Karpas-422 (cell line): ENCODE results near the gene SF3A1. TPM values are rescaled to one million over a fixed set of nuclear protein-coding genes. Genes with fewer than 3 reads are reported as not detected.

Experiments
- DNase-seq: peaks from one replicate; pipeline ENCODE4 v3.0.0-alpha.2; 2015
- H2AFZ ChIP-seq: fragments of 200-600 bp; sonication (generic); 2 replicates; pipeline ENCODE4 v1.6.1; 2014; ENCODE audit warnings: antibody characterized with exemption, low read length, mixed read lengths
- H3K27ac ChIP-seq: fragments of 200-600 bp; sonication (generic); 2 replicates; pipeline ENCODE4 v1.5.1; 2014; ENCODE audit warnings: mild to moderate bottlenecking, low read length, moderate library complexity
- H3K27me3 ChIP-seq: fragments of 200-600 bp; sonication (generic); 2 replicates; pipeline ENCODE4 v1.6.1; 2014; ENCODE audit warnings: low read length, mixed read lengths
- H3K36me3 ChIP-seq: fragments of 200-600 bp; sonication (generic); 2 replicates; pipeline ENCODE4 v1.6.1; 2014; ENCODE audit warnings: low read length, mixed read lengths; ENCODE audit not compliant: insufficient read depth
- H3K4me1 ChIP-seq: fragments of 200-600 bp; sonication (generic); 2 replicates; pipeline ENCODE4 v1.6.1; 2014; ENCODE audit warnings: mild to moderate bottlenecking, low read length, mixed read lengths
- H3K4me2 ChIP-seq: fragments of 200-600 bp; sonication (generic); 2 replicates; pipeline ENCODE4 v1.6.1; 2014; ENCODE audit warnings: low read length, low read depth, mild to moderate bottlenecking; ENCODE audit not compliant: poor library complexity, severe bottlenecking
- H3K4me3 ChIP-seq: fragments of 200-600 bp; sonication (generic); 2 replicates; pipeline ENCODE4 v1.5.1; 2014; ENCODE audit warnings: mild to moderate bottlenecking, antibody characterized with exemption, low read length, mixed read lengths
- H3K79me2 ChIP-seq: fragments of 200-600 bp; sonication (generic); 2 replicates; pipeline ENCODE4 v1.6.1; 2014; ENCODE audit warnings: mild to moderate bottlenecking, low read length, mixed read lengths
- H3K9ac ChIP-seq: fragments of 200-600 bp; sonication (generic); 2 replicates; pipeline ENCODE4 v1.6.0; 2014; ENCODE audit warnings: low read length
- H3K9me2 ChIP-seq: fragments of 200-600 bp; sonication (generic), shearing (Covaris generic); replicated peaks from 2 replicates; pipeline ENCODE4 v1.6.0; 2014; ENCODE audit warnings: mild to moderate bottlenecking, low read length, moderate library complexity; ENCODE audit not compliant: insufficient read depth
- H3K9me3 ChIP-seq: fragments of 300-700, 200-600 bp; sonication (generic); 2 replicates; pipeline ENCODE4 v1.6.1; 2014; ENCODE audit warnings: low read length, mixed read lengths
- H4K20me1 ChIP-seq: fragments of 200-600 bp; sonication (generic); 2 replicates; pipeline ENCODE4 v1.6.1; 2014; ENCODE audit warnings: mild to moderate bottlenecking, antibody characterized with exemption, low read length, low read depth; ENCODE audit not compliant: insufficient read depth
- total RNA-seq: library from RNA; depleted of rRNA; stranded (reverse); fragments of >200 nt; shearing (Covaris generic); gene quantifications from 2 replicates; pipeline ENCODE4 v1.2.3, GENCODE V29; 2014; ENCODE audit warnings: low replicate concordance

Gene SF3A1
- total RNA-seq, 1 experiment from 2014 or later: 111 TPM

DNA sequence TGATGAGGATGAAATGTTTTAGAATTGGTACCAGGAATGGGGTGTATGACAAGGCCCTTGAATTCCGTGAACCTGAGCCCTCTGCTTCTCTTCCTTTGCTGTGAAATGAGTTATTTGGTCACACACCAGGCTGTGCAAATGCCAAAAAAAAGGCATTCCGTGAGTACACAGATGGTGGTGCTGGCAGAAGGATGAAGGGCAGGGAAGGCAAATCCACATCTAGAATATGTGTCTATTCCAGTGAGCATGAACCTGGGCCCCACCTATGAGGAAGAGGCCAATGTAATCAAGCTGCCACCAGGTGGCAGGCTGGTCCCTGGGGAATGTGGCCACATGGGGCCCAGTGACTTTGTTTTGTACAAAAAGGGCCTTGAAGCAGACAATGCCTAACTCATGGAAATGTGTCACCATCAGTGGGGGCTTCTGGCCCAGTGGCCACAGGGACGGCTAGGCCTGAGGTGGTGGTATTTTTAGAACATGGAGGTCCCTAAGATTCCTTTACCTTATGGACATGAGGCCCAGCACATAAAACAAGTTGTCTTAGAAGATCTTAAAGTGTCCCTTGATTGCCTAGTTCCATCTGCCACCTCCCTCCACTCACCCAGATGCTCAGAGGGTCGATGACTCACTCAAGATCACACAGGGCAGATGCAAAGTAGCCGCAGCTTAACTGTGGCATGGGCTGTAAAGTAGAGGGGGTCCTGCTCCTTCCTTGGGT is 34.4 kb upstream of the SF3A1 start:
- DNase-seq: peak; percentile 96
- Histone ChIP-seq H3K27me3 (no peaks in the 10 kb centered on the region), H3K36me3 (no peaks in the 10 kb centered on the region), H3K9me3 (no peaks in the 10 kb centered on the region), H3K4me2 (peak overlapping the region; percentile 65), H4K20me1 (no peaks in the 10 kb centered on the region), H3K79me2 (no peaks in the 10 kb centered on the region), H3K27ac (peak overlapping the region; percentile 90), H3K9ac (peak overlapping the region; percentile 72), H3K9me2 (no peaks in the 10 kb centered on the region), H2AFZ (peak overlapping the region; percentile 60; the same call in 1 of the 2 replicates), H3K4me1 (peaks cover 48% of the 10 kb centered on the region), H3K4me3 (peak overlapping the region; percentile 52; the same call in 1 of the 2 replicates)

DNA sequence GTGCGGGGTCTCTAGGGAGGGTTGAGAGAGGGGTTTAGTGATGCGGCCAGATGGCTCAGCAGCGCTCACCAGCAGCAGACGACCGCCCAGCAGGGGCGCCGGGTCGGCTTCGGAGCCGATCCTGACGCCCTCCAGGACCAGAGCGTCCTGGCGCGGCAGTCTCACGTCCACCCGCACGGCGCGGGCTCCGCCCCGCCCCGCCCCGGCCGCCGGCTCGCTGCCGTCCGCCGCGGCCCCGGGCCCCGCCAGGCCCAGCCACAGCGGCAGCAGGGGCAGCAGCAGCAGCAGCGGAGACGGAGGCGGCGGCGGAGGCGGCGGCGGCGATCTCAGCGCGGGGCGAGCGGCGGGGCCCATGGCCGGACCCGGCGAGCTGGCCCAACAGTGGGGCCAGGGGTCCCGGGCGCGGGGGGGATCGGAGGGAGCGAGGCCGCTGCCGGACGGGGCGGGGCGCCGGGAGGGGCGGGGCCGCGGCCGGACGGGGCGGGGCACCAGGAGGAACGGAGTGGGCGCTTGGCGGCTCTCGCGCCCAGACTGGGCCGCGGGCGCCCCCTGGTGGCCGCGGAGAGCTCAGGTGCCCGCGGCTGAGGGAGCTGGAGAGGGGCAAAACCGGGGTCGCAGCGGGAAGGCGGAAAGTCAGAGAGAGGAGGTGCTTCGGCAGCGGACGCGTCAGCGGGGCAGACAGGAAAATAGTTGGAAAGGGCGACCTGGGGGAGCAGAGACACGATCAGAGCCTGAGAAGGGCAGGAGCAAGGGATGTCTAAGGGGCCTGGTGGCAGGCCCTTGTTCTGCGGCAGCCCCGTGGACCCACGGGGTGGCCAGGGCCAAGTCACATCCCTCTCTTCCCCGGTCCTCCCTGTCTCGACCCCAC is 30.5 kb upstream of the SF3A1 start, which contains the start of gene RNF215:
Gene RNF215, minus strand, starts transcription at position 452 of the 868 bp plus-strand sequence. Its CDS starts 98 bp downstream, at position 354.
- Histone ChIP-seq H3K4me1 (peaks cover 34% of the 10 kb centered on the region), H4K20me1 (no peaks in the 10 kb centered on the region), H3K4me2 (peak within 1 kb of the TSS; percentile 68), H3K79me2 (no peaks in the 10 kb centered on the region), H3K9ac (peak within 1 kb of the TSS; percentile 77), H2AFZ (peak within 1 kb of the TSS; percentile 33; the same call in 1 of the 2 replicates), H3K9me2 (no peaks in the 10 kb centered on the region), H3K27me3 (no peaks in the 10 kb centered on the region), H3K4me3 (peak within 1 kb of the TSS; percentile 67), H3K27ac (no peak within 1 kb of the TSS), H3K36me3 (no peaks in the 10 kb centered on the region), H3K9me3 (no peaks in the 10 kb centered on the region)
- peak; percentile 94 for DNase-seq

DNA sequence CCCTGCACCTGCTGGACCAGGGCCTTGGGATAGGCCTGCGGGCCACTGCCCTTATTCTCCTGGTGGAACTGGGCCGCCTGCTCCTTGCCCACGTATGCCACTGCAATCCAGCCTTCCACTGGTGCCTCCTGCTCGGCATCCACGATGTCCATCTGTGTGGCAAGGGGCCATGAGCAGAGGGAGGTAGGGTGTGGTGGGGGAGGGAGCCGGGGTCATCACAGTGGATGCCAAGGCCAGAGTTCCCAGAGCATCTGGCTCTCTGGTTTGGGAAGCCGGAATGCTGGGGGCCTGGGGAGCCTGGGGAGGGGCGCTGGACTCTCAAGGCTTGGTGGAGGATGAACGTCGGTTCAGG is 29.9 kb upstream of the SF3A1 start:
- no peaks in the 10 kb centered on the region for H3K9me2 ChIP-seq
- H3K9ac ChIP-seq: peak overlapping the region; percentile 77
- DNase-seq: no peak
- H3K4me2 ChIP-seq: peak overlapping the region; percentile 68
- no peak overlapping the region for H3K27ac ChIP-seq
- no peaks in the 10 kb centered on the region for H3K36me3 ChIP-seq
- no peaks in the 10 kb centered on the region for H3K27me3 ChIP-seq
- H3K4me3 ChIP-seq: peak overlapping the region; percentile 67
- H3K4me1 ChIP-seq: peaks cover 28% of the 10 kb centered on the region
- no peaks in the 10 kb centered on the region for H3K79me2 ChIP-seq
- H3K9me3 ChIP-seq: no peaks in the 10 kb centered on the region
- no peak overlapping the region for H2AFZ ChIP-seq
- H4K20me1 ChIP-seq: no peaks in the 10 kb centered on the region

DNA sequence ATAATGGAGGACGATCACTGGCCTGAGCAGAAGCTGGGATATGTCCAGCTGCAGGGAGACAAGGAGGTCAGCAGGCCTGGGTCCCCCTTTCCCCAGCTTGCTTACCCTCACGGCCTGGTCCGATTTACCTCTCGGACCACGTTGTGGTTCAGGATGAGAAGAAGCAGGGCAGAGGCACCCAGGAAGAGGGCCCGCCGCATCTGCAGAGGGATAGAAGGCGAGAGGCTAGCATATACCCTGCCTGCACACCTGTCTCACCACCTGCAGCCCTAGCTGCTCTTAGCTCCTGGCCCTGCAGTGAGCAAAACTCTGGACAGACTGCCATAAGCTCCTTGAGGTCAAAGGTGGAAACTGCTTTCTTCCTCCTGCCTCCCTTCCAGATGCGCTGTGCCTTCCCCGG is 29.2 kb upstream of the SF3A1 start:
- peaks cover 22% of the 10 kb centered on the region for H3K4me1 ChIP-seq
- no peaks in the 10 kb centered on the region for H3K9me2 ChIP-seq
- H3K9ac ChIP-seq: peak overlapping the region; percentile 77
- no peaks in the 10 kb centered on the region for H3K9me3 ChIP-seq
- H3K27me3 ChIP-seq: no peaks in the 10 kb centered on the region
- no peaks in the 10 kb centered on the region for H3K79me2 ChIP-seq
- H3K4me2 ChIP-seq: peak overlapping the region; percentile 68
- H2AFZ ChIP-seq: no peak overlapping the region
- no peaks in the 10 kb centered on the region for H3K36me3 ChIP-seq
- DNase-seq: no peak
- H3K4me3 ChIP-seq: peak overlapping the region; percentile 67; the same call in 1 of the 2 replicates
- no peaks in the 10 kb centered on the region for H4K20me1 ChIP-seq
- no peak overlapping the region for H3K27ac ChIP-seq

DNA sequence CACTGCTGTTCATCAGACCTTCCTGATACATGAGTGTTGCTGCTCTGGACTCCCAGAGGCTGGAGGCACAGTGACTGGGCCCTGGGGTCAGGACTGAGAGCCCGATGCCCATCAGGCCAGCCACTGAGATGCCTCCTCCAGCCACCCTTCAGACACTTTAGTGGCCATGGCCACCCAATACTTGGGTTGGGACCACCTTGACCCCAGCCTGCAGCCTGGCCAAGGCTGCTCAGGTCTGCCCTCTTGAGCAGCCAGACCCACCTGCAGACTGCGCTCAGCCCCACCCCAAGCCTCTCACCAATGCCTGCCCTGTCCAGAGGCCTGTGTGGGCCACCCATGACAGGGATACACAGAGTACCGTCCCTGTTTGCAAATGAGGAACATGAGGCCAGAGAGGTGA is 26.4 kb upstream of the SF3A1 start:
- Histone ChIP-seq H3K9me2 (no peaks in the 10 kb centered on the region), H3K9ac (no peak overlapping the region), H3K4me3 (no peak overlapping the region), H3K9me3 (no peaks in the 10 kb centered on the region), H3K79me2 (no peaks in the 10 kb centered on the region), H3K4me2 (no peak overlapping the region), H4K20me1 (no peaks in the 10 kb centered on the region), H3K27me3 (no peaks in the 10 kb centered on the region), H2AFZ (no peak overlapping the region), H3K4me1 (peaks cover 18% of the 10 kb centered on the region), H3K27ac (no peak overlapping the region), H3K36me3 (no peaks in the 10 kb centered on the region)
- no peak for DNase-seq

DNA sequence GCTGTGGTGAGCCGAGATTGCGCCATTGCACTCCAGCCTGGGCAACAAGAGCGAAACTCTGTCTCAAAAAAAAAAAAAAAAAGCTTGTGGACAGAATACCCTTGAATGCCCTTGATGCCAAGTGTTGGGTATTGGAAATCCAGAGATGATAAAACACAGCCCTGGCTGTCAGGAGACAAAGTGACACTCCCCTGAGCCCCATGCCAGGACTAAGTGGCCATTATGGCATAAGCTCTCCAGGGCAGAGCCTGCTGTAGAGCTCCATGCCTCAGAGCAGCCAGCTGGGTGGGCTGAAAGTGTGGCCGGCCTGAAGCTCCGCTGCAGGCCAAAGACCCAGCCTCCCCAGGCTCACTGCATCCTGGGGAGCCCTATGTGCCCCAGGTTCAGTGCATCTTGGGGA is 25.6 kb upstream of the SF3A1 start:
- Histone ChIP-seq H3K4me3 (no peak overlapping the region), H3K9ac (no peak overlapping the region), H3K27ac (no peak overlapping the region)

DNA sequence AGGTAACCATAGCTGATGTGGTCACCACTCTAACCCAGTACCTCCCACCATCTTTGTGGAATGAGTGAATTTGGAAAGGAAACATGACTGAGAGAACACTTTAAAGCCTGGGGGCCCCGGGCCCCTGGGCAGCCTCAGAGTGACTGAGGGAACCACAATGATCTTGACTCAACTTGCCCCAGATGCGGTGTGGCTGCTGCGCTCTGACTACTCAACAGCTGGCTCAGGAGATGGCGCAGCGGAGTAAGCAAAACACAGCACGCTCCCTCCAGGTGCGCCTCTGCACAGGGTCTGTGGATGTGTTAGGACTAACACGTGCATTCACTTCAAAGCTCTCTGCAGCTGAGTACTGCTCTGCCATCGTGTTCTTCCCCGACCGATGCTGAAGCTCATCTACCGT is 24.6 kb upstream of the SF3A1 start:
- H3K9me3 ChIP-seq: no peaks in the 10 kb centered on the region

More for the DNA sequence above, 25.6 kb upstream of the SF3A1 start:
- no peak overlapping the region for H3K4me2 ChIP-seq
- no peaks in the 10 kb centered on the region for H3K36me3 ChIP-seq
- H3K79me2 ChIP-seq: no peaks in the 10 kb centered on the region
- no peaks in the 10 kb centered on the region for H3K27me3 ChIP-seq
- no peak for DNase-seq
- H4K20me1 ChIP-seq: no peaks in the 10 kb centered on the region
- H3K9me2 ChIP-seq: no peaks in the 10 kb centered on the region
- H3K9me3 ChIP-seq: no peaks in the 10 kb centered on the region
- H2AFZ ChIP-seq: no peak overlapping the region
- peaks cover 15% of the 10 kb centered on the region for H3K4me1 ChIP-seq

DNA sequence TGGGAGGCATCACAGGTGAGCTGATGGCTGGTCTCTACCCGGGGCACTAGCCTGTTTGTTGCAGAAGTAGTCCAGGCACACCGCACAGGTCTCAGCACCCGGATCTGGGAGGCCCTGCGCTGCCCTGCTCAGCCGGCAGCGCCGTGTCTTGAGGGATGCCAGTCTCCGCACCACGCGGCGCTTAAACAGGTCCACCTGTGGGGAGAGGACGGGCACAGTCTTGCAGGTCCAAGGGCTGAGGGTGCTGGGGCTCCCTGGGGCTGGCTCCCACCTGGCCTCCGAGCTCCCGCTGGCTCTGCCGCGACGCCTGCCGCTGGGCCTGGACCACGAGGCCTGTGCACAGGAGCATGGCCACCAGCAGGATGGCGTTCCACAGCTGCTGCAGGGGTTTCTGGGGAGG is 23.3 kb upstream of the SF3A1 start:
- Histone ChIP-seq H3K79me2 (no peaks in the 10 kb centered on the region), H3K27me3 (no peaks in the 10 kb centered on the region), H3K36me3 (no peaks in the 10 kb centered on the region), H3K9me3 (no peaks in the 10 kb centered on the region), H3K4me1 (peaks cover 6% of the 10 kb centered on the region; the same call in 1 of the 2 replicates), H4K20me1 (no peaks in the 10 kb centered on the region), H2AFZ (no peak overlapping the region), H3K4me2 (no peak overlapping the region), H3K4me3 (no peak overlapping the region), H3K9me2 (no peaks in the 10 kb centered on the region), H3K27ac (no peak overlapping the region), H3K9ac (no peak overlapping the region)
- DNase-seq: no peak

More for the DNA sequence above, 24.6 kb upstream of the SF3A1 start:
- Histone ChIP-seq H3K36me3 (no peaks in the 10 kb centered on the region), H3K27ac (no peak overlapping the region), H3K4me3 (no peak overlapping the region), H2AFZ (no peak overlapping the region), H4K20me1 (no peaks in the 10 kb centered on the region), H3K4me1 (peaks cover 10% of the 10 kb centered on the region), H3K9ac (no peak overlapping the region), H3K27me3 (no peaks in the 10 kb centered on the region), H3K9me2 (no peaks in the 10 kb centered on the region), H3K79me2 (no peaks in the 10 kb centered on the region), H3K4me2 (no peak overlapping the region)
- no peak for DNase-seq
